ENCODE results near the gene IFI44.

DNA sequence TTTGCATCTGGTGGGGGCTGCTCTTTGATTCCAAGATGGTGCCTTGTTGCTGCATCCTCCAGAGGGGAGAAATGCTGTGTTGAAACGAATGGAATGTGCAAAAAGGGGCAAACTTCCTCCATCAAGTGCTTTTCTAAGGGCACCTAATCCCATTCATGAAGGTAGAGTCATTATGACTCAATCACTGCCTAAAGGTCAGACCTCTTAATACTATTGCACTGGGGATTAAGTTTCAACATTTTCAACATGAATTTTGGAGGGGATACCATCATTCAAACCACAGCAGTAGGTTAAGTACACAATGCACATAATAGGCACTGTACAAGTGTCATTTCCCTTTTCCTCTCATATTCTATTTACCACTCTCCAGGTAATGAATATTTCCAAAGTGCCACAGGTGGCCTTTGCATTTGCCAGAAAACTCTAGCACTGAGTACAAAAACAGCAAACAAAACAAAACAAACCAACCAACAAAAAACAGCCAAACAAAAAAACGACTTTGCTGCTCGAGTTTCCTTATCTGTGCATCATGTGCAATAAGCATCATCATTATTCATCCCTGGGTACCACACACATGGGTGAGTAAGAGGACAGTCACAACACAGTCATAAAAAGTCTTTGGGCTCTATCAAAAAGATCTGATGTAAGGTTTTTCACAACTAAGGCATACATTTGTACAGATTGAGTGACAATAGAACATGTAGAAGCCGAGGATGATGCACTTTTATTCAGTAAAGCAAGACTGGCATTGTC lies 42.5 kb downstream of the IFI44 start:
- TF ChIP-seq FOS (IDR thresholded peaks at IDR 0.05; ENCODE audit: borderline replicate concordance, extremely low read depth, insufficient read length) (no peak), RBBP5 (conservative IDR thresholded peaks at IDR 0.05) (no peak)
- TF ChIP-seq, protein P1, sequence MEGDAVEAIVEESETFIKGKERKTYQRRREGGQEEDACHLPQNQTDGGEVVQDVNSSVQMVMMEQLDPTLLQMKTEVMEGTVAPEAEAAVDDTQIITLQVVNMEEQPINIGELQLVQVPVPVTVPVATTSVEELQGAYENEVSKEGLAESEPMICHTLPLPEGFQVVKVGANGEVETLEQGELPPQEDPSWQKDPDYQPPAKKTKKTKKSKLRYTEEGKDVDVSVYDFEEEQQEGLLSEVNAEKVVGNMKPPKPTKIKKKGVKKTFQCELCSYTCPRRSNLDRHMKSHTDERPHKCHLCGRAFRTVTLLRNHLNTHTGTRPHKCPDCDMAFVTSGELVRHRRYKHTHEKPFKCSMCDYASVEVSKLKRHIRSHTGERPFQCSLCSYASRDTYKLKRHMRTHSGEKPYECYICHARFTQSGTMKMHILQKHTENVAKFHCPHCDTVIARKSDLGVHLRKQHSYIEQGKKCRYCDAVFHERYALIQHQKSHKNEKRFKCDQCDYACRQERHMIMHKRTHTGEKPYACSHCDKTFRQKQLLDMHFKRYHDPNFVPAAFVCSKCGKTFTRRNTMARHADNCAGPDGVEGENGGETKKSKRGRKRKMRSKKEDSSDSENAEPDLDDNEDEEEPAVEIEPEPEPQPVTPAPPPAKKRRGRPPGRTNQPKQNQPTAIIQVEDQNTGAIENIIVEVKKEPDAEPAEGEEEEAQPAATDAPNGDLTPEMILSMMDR (IDR thresholded peaks at IDR 0.05 in 2 of 3, conservative IDR thresholded peaks at IDR 0.05 in 1 of 3; ENCODE audit: control insufficient read depth in 2 of 3, extremely low read depth in 1 of 3, insufficient read depth in 1 of 3, low read depth in 3 of 3, low read length in 3 of 3): no peak
